ACC112 (cell line): ENCODE results near the gene UBTF.

Experiments used
- H2AFZ ChIP-seq: fragments of 200-600 bp; sonication (generic); one replicate; pipeline ENCODE4 v1.6.0; 2017; ENCODE audit warnings: antibody characterized with exemption, low read length; ENCODE audit not compliant: unreplicated experiment
- H3K27ac ChIP-seq: fragments of 200-600 bp; sonication (generic); 2 replicates; pipeline ENCODE4 v1.5.1; 2014; ENCODE audit warnings: low read depth, mild to moderate bottlenecking, antibody characterized with exemption, low read length, moderate library complexity
- H3K27me3 ChIP-seq: fragments of 200-600 bp; sonication (generic); 2 replicates; pipeline ENCODE4 v1.6.1; 2014; ENCODE audit warnings: mild to moderate bottlenecking, antibody characterized with exemption, low read length, moderate library complexity, mixed read lengths; ENCODE audit not compliant: insufficient read depth
- H3K36me3 ChIP-seq: fragments of 200-600 bp; sonication (generic); 2 replicates; pipeline ENCODE4 v1.6.1; 2016; ENCODE audit warnings: mild to moderate bottlenecking, antibody characterized with exemption, low read length, moderate library complexity, mixed read lengths; ENCODE audit not compliant: insufficient read depth
- H3K4me1 ChIP-seq: fragments of 200-600 bp; sonication (generic); one replicate; pipeline ENCODE4 v1.6.1; 2016; ENCODE audit warnings: low read length, mixed read lengths; ENCODE audit not compliant: insufficient read depth, unreplicated experiment, control insufficient read depth
- H3K4me3 ChIP-seq: fragments of 200-600 bp; sonication (generic); 2 replicates; pipeline ENCODE4 v1.5.1; 2014; ENCODE audit warnings: mild to moderate bottlenecking, low read depth, low read length
- H3K79me2 ChIP-seq: fragments of 200-600 bp; sonication (generic); one replicate; pipeline ENCODE4 v1.6.0; 2016; ENCODE audit warnings: low read length; ENCODE audit not compliant: control insufficient read depth, unreplicated experiment, insufficient read depth

The UBTF gene

GRCh38 chr17:44177640-44178039, 41.8 kb downstream of the UBTF start:
- Histone ChIP-seq H3K27ac (no peak overlapping the region), H3K4me1 (no peaks in the 10 kb centered on the region), H3K36me3 (0 out of 2 replicates have a peak, but pooled peaks cover 4% of the 10 kb centered on the region), H3K4me3 (no peak overlapping the region), H2AFZ (no peak overlapping the region), H3K27me3 (no peaks in the 10 kb centered on the region), H3K79me2 (peaks cover 4% of the 10 kb centered on the region)

- H2AFZ ChIP-seq, result no peak overlapping the region
- no peak overlapping the region for H3K4me3 ChIP-seq
- 0 out of 2 replicates have a peak, but pooled peaks cover 4% of the 10 kb centered on the region for H3K36me3 ChIP-seq
- H3K27me3 ChIP-seq, result no peaks in the 10 kb centered on the region
- H3K79me2 ChIP-seq, result peaks cover 3% of the 10 kb centered on the region
- H3K4me1 ChIP-seq, result no peaks in the 10 kb centered on the region
- no peak overlapping the region for H3K27ac ChIP-seq
Observed at GRCh38 chr17:44176671-44177501, 42.6 kb downstream of the UBTF start.

GRCh38 chr17:44176257-44176656, 43.2 kb downstream of the UBTF start:
- Histone ChIP-seq H2AFZ (no peak overlapping the region), H3K79me2 (no peaks in the 10 kb centered on the region), H3K4me1 (no peaks in the 10 kb centered on the region), H3K36me3 (0 out of 2 replicates have a peak, but pooled peaks cover 4% of the 10 kb centered on the region), H3K4me3 (no peak overlapping the region), H3K27me3 (no peaks in the 10 kb centered on the region), H3K27ac (no peak overlapping the region)

- H3K4me1 ChIP-seq, result peaks cover 11% of the 10 kb centered on the region
Observed at GRCh38 chr17:44174427-44174826, 45.0 kb downstream of the UBTF start.

GRCh38 chr17:44171931-44172455, 47.5 kb downstream of the UBTF start:
- no peak overlapping the region for H2AFZ ChIP-seq

More at GRCh38 chr17:44174427-44174826, 45.0 kb downstream of the UBTF start:
- H3K79me2 ChIP-seq, result no peaks in the 10 kb centered on the region
- H3K27ac ChIP-seq, result no peak overlapping the region
- H3K36me3 ChIP-seq, result 0 out of 2 replicates have a peak, but pooled peaks cover 4% of the 10 kb centered on the region
- H3K27me3 ChIP-seq, result no peaks in the 10 kb centered on the region
- no peak overlapping the region for H3K4me3 ChIP-seq
- H2AFZ ChIP-seq, result no peak overlapping the region

GRCh38 chr17:44170499-44171201, 48.8 kb downstream of the UBTF start, which contains the start of gene ASB16:
Gene ASB16 (plus strand): TSS chr17:44170704. CDS start chr17:44170790, 86 bp downstream.
- Histone ChIP-seq H3K36me3 (0 out of 2 replicates have a peak, but pooled peaks cover 3% of the 10 kb centered on the region), H3K4me3 (no peak within 1 kb of the TSS), H3K27me3 (no peaks in the 10 kb centered on the region), H3K79me2 (no peaks in the 10 kb centered on the region), H3K4me1 (peaks cover 11% of the 10 kb centered on the region), H2AFZ (no peak within 1 kb of the TSS), H3K27ac (no peak within 1 kb of the TSS)

More at GRCh38 chr17:44171931-44172455, 47.5 kb downstream of the UBTF start:
- peaks cover 11% of the 10 kb centered on the region for H3K4me1 ChIP-seq
- H3K27ac ChIP-seq, result no peak overlapping the region
- H3K79me2 ChIP-seq, result no peaks in the 10 kb centered on the region
- 0 out of 2 replicates have a peak, but pooled peaks cover 4% of the 10 kb centered on the region for H3K36me3 ChIP-seq
- no peaks in the 10 kb centered on the region for H3K27me3 ChIP-seq
- H3K4me3 ChIP-seq, result no peak overlapping the region

GRCh38 chr17:44170135-44170498, 49.4 kb downstream of the UBTF start:
- no peaks in the 10 kb centered on the region for H3K36me3 ChIP-seq
- no peak overlapping the region for H2AFZ ChIP-seq
- H3K27me3 ChIP-seq, result no peaks in the 10 kb centered on the region
- no peak overlapping the region for H3K27ac ChIP-seq
- H3K4me1 ChIP-seq, result peaks cover 11% of the 10 kb centered on the region
- no peak overlapping the region for H3K4me3 ChIP-seq
- H3K79me2 ChIP-seq, result no peaks in the 10 kb centered on the region

GRCh38 chr17:44167181-44167861, 52.2 kb downstream of the UBTF start:
- no peak overlapping the region for H2AFZ ChIP-seq
- H3K79me2 ChIP-seq, result no peaks in the 10 kb centered on the region
- no peak overlapping the region for H3K4me3 ChIP-seq
- no peaks in the 10 kb centered on the region for H3K27me3 ChIP-seq
- no peak overlapping the region for H3K27ac ChIP-seq
- H3K36me3 ChIP-seq, result no peaks in the 10 kb centered on the region
- H3K4me1 ChIP-seq, result peaks cover 11% of the 10 kb centered on the region

- Histone ChIP-seq H2AFZ (no peak overlapping the region), H3K4me1 (no peaks in the 10 kb centered on the region), H3K27me3 (no peaks in the 10 kb centered on the region), H3K79me2 (no peaks in the 10 kb centered on the region), H3K27ac (no peak overlapping the region), H3K36me3 (no peaks in the 10 kb centered on the region), H3K4me3 (no peak overlapping the region)
Observed at GRCh38 chr17:44164476-44164875, 55.0 kb downstream of the UBTF start.

GRCh38 chr17:44159519-44160210, 59.8 kb downstream of the UBTF start:
- Histone ChIP-seq H3K36me3 (0 out of 2 replicates have a peak, but pooled peaks cover 8% of the 10 kb centered on the region), H3K27ac (no peak overlapping the region)

More at GRCh38 chr17:44159519-44160210, 59.8 kb downstream of the UBTF start:
- H3K79me2 ChIP-seq, result no peaks in the 10 kb centered on the region
- H3K4me3 ChIP-seq, result no peak overlapping the region
- no peak overlapping the region for H2AFZ ChIP-seq
- no peaks in the 10 kb centered on the region for H3K27me3 ChIP-seq
- no peaks in the 10 kb centered on the region for H3K4me1 ChIP-seq
